Measurements from ENCODE around the gene KRTAP4-8. TPM values are rescaled to one million over a fixed set of nuclear protein-coding genes. Genes with fewer than 3 reads are reported as not detected.
"Not testable (repeated sequence)": the region's sequence is repeated elsewhere in the genome, so short reads cannot be mapped to it uniquely, and the experiment has no call there.

The KRTAP4-8 gene
- total RNA-seq, 4 donors from 2014 or later: 4.4 to 15.2 (median 13.6) TPM; not detected in 1

GRCh38 chr17:41107941-41108450 is 10.1 kb upstream of the KRTAP4-8 start:
- 89% methylated on average over 1 of the region's 1 CpG for WGBS
- no peaks in the 10 kb centered on the region for H3K9me3 ChIP-seq
- H3K4me3 ChIP-seq: no peak overlapping the region
- no peaks in the 10 kb centered on the region for H3K27me3 ChIP-seq
- H3K4me1 ChIP-seq: no peaks in the 10 kb centered on the region
- H3K36me3 ChIP-seq: no peaks in the 10 kb centered on the region
- TF ChIP-seq POLR2A (IDR thresholded peaks at IDR 0.05) (no peak), CTCF (IDR thresholded peaks at IDR 0.05) (no peak), EP300 (IDR thresholded peaks at IDR 0.05) (no peak), POLR2AphosphoS5 (IDR thresholded peaks at IDR 0.05) (no peak)
- H3K27ac ChIP-seq: no peak overlapping the region
- no peak for DNase-seq (ENCODE audit: low spot score in 2 of 2)

GRCh38 chr17:41105347-41105746 is 7.4 kb upstream of the KRTAP4-8 start, which contains the start of gene KRTAP4-9:
KRTAP4-9 (plus strand) TSS chr17:41105389; CDS start chr17:41105389, 0 bp downstream.
- H3K4me3 ChIP-seq: not testable (repeated sequence)
- WGBS: 100% methylated on average over 1 of the region's 10 CpGs

GRCh38 chr17:41104386-41105038 is 6.6 kb upstream of the KRTAP4-8 start:
- H3K4me3 ChIP-seq; H3K36me3 ChIP-seq; H3K27me3 ChIP-seq; DNase-seq (ENCODE audit: low spot score in 2 of 2); H3K9me3 ChIP-seq; H3K4me1 ChIP-seq; H3K27ac ChIP-seq: not testable (repeated sequence)
- WGBS: 64% methylated on average over 2 of the region's 2 CpGs

More at GRCh38 chr17:41105347-41105746, 7.4 kb upstream of the KRTAP4-8 start, which contains the start of gene KRTAP4-9:
- not testable (repeated sequence) for H3K36me3 ChIP-seq; H3K27me3 ChIP-seq; DNase-seq (ENCODE audit: low spot score in 2 of 2); H3K27ac ChIP-seq; H3K9me3 ChIP-seq; H3K4me1 ChIP-seq

- H3K4me1 ChIP-seq: no peaks in the 10 kb centered on the region
These were observed 6.0 kb upstream of the KRTAP4-8 start for GRCh38 chr17:41103896-41104295.

GRCh38 chr17:41101586-41102259 is 3.8 kb upstream of the KRTAP4-8 start, which contains the start of gene KRTAP4-16:
KRTAP4-16 (minus strand) TSS chr17:41102209; CDS start chr17:41102209, 0 bp downstream.
- Histone ChIP-seq H3K27ac (no peak within 1 kb of the TSS), H3K9me3 (no peaks in the 10 kb centered on the region), H3K27me3 (peaks cover 3% of the 10 kb centered on the region), H3K4me3 (no peak within 1 kb of the TSS), H3K4me1 (no peaks in the 10 kb centered on the region), H3K36me3 (no peaks in the 10 kb centered on the region)
- 82% methylated on average over 9 of the region's 10 CpGs for WGBS
- TF ChIP-seq POLR2AphosphoS5 (IDR thresholded peaks at IDR 0.05) (no peak), CTCF (IDR thresholded peaks at IDR 0.05) (no peak), EP300 (IDR thresholded peaks at IDR 0.05) (no peak), POLR2A (IDR thresholded peaks at IDR 0.05) (no peak)
- no peak for DNase-seq (ENCODE audit: low spot score in 2 of 2)

More at GRCh38 chr17:41103896-41104295, 6.0 kb upstream of the KRTAP4-8 start:
- Histone ChIP-seq H3K9me3 (no peaks in the 10 kb centered on the region), H3K27ac (no peak overlapping the region), H3K27me3 (no peaks in the 10 kb centered on the region), H3K36me3 (no peaks in the 10 kb centered on the region), H3K4me3 (no peak overlapping the region)
- TF ChIP-seq EP300 (IDR thresholded peaks at IDR 0.05) (no peak), POLR2AphosphoS5 (IDR thresholded peaks at IDR 0.05) (no peak)
- DNase-seq (ENCODE audit: low spot score in 2 of 2): no peak
- WGBS: 95% methylated on average over 1 of the region's 1 CpG

- H3K4me3 ChIP-seq; H3K27me3 ChIP-seq; H3K36me3 ChIP-seq; H3K4me1 ChIP-seq; DNase-seq (ENCODE audit: low spot score in 2 of 2); H3K27ac ChIP-seq; H3K9me3 ChIP-seq: not testable (repeated sequence)
- WGBS: 48% methylated on average over 7 of the region's 7 CpGs
These were observed 1.9 kb upstream of the KRTAP4-8 start for GRCh38 chr17:41099682-41100480.

- DNase-seq (ENCODE audit: low spot score in 2 of 2): no peak
- TF ChIP-seq POLR2A (IDR thresholded peaks at IDR 0.05) (no peak), CTCF (IDR thresholded peaks at IDR 0.05) (no peak), POLR2AphosphoS5 (IDR thresholded peaks at IDR 0.05) (no peak), EP300 (IDR thresholded peaks at IDR 0.05) (no peak)
- whole genome bisulfite sequencing: 53% methylated on average over 6 of the region's 6 CpGs
- H3K27ac ChIP-seq: no peak overlapping the region
- no peaks in the 10 kb centered on the region for H3K36me3 ChIP-seq
- peaks cover 6% of the 10 kb centered on the region for H3K27me3 ChIP-seq
- no peak overlapping the region for H3K4me3 ChIP-seq
- no peaks in the 10 kb centered on the region for H3K9me3 ChIP-seq
- no peaks in the 10 kb centered on the region for H3K4me1 ChIP-seq
These were observed 539 bp upstream of the KRTAP4-8 start for GRCh38 chr17:41098481-41098880.

Data from suprapubic skin (tissue), 4 donors.